K562 (cell line): Measurements from ENCODE around the gene HOXA9. TPM values are rescaled to one million over a fixed set of nuclear protein-coding genes. Genes with fewer than 3 reads are reported as not detected.

Source experiments
- ATAC-seq: fragments of 200-7000 bp; cut with Tn5 transposase; 3 replicates; pipeline ENCODE4 v1.9.1; 2020; ENCODE audit warnings: moderate library complexity
- BruUV-seq: library from RNA; stranded (reverse); fragments of 400-500 nt; replicated peaks from 2 replicates; lab custom pipeline; 2021; lab: Mats Ljungman, UMichigan
- CTCF ChIA-PET: fragments of 300-600 bp; formaldehyde crosslinking; extraction: SDS; loops from one replicate; lab custom pipeline; 2021; ENCODE audit warnings: low intra/inter-chr PET ratio; lab: Yijun Ruan, JAX
- POLR2A ChIA-PET: fragments of 300-600, 350-650 bp; sonication (Branson Sonifier 250); formaldehyde crosslinking; extraction: SDS; loops from one replicate; lab custom pipeline; 2021; ENCODE audit warnings: antibody characterized with exemption, inconsistent platforms; lab: Yijun Ruan, JAX
- DNase-seq, 4 experiments: peaks; one replicate each; pipeline versions ENCODE4 v3.0.0 to v3.0.0-alpha.2; 2011 to 2018; ENCODE audit warnings: low spot score in 3 of 4, mixed read lengths in 3 of 4; ENCODE audit errors: extremely low read depth in 1 of 4
- FAIRE-seq: peaks from 2 replicates; lab custom pipeline; 2011; peaks lifted over from hg19 to GRCh38; lab: Jason Lieb, UNC
- H2AFZ ChIP-seq: 2 replicates; pipeline ENCODE4 v1.6.0; 2011; ENCODE audit warnings: low read depth, low read length, control low read depth, inconsistent platforms
- H3K27ac ChIP-seq: fragments of 200-600 bp; 3 replicates; pipeline ENCODE4 v1.8.0; 2011; ENCODE audit warnings: low read depth, mild to moderate bottlenecking, control low read depth, inconsistent platforms, low read length, moderate library complexity, mixed read lengths; ENCODE audit errors: extremely low read depth
- H3K27me3 ChIP-seq, 2 experiments: fragments of 300-600 bp in 1 of 2; 2 replicates in 1 of 2; 3 replicates in 1 of 2; pipeline versions ENCODE4 v1.6.0 to v1.8.0; 2011; ENCODE audit warnings: inconsistent platforms in 2 of 2, low read length in 2 of 2, mild to moderate bottlenecking in 1 of 2, mixed read lengths in 1 of 2, moderate library complexity in 1 of 2; ENCODE audit not compliant: control insufficient read depth in 2 of 2, insufficient read depth in 2 of 2
- H3K36me3 ChIP-seq: fragments of 300-600 bp; 3 replicates; pipeline ENCODE4 v1.8.0; 2011; ENCODE audit warnings: mild to moderate bottlenecking, low read length, inconsistent platforms; ENCODE audit not compliant: control insufficient read depth, insufficient read depth
- H3K4me1 ChIP-seq, 2 experiments: fragments of 200-600 bp in 1 of 2; replicated peaks in 1 of 2; 2 replicates in 1 of 2; 3 replicates in 1 of 2; pipeline versions ENCODE4 v1.5.1 to v1.8.0; 2011; ENCODE audit warnings: inconsistent platforms in 2 of 2, low read length in 2 of 2, mild to moderate bottlenecking in 1 of 2, mixed read lengths in 1 of 2, moderate library complexity in 1 of 2; ENCODE audit not compliant: control insufficient read depth in 2 of 2, insufficient read depth in 2 of 2
- H3K4me2 ChIP-seq: 2 replicates; pipeline ENCODE4 v1.6.1; 2011; ENCODE audit warnings: low read length, control low read depth, inconsistent platforms, mixed read lengths; ENCODE audit not compliant: insufficient read depth
- H3K4me3 ChIP-seq: fragments of 200-600 bp; sonication (generic), shearing (Covaris generic); 2 replicates; pipeline ENCODE4 v1.5.1; 2016; ENCODE audit warnings: control low read depth, inconsistent platforms
- H3K79me2 ChIP-seq: fragments of 200-600 bp; 3 replicates; pipeline ENCODE4 v1.8.0; 2011; ENCODE audit warnings: low read length, inconsistent platforms; ENCODE audit not compliant: control insufficient read depth, insufficient read depth
- H3K9ac ChIP-seq, 2 experiments: 2 replicates each; pipeline versions ENCODE4 v1.6.0 to v1.6.1; 2011; ENCODE audit warnings: low read depth in 2 of 2, low read length in 2 of 2, control low read depth in 1 of 2, inconsistent platforms in 1 of 2, mild to moderate bottlenecking in 1 of 2, mixed read lengths in 1 of 2; ENCODE audit not compliant: insufficient read depth in 1 of 2
- H3K9me1 ChIP-seq: one replicate; pipeline ENCODE4 v1.6.0; 2011; ENCODE audit warnings: inconsistent platforms, mild to moderate bottlenecking, low read length, moderate library complexity; ENCODE audit not compliant: control insufficient read depth, insufficient read depth
- H3K9me3 ChIP-seq: replicated peaks from 2 replicates; pipeline ENCODE4 v1.5.1; 2011; ENCODE audit warnings: low read depth, low read length, inconsistent platforms; ENCODE audit not compliant: control insufficient read depth, insufficient read depth
- H4K20me1 ChIP-seq: replicated peaks from 2 replicates; pipeline ENCODE4 v1.6.1; 2011; ENCODE audit warnings: low read length, inconsistent platforms, mixed read lengths; ENCODE audit not compliant: control insufficient read depth, insufficient read depth
- BCLAF1 ChIP-seq, 2 experiments: fragments of 450-650 bp in 1 of 2; IDR thresholded peaks; 2 replicates each; pipeline ENCODE4 v1.6.1; 2011 to 2017; ENCODE audit warnings: low read depth in 2 of 2, antibody characterized with exemption in 1 of 2, borderline replicate concordance in 1 of 2, low read length in 1 of 2, mild to moderate bottlenecking in 1 of 2, mixed read lengths in 1 of 2; ENCODE audit not compliant: control insufficient read depth in 1 of 2
- FIP1L1 ChIP-seq: fragments of 200-400 bp; formaldehyde crosslinking; IDR thresholded peaks from 2 replicates; pipeline ENCODE4 v1.6.1; 2018; ENCODE audit warnings: mild to moderate bottlenecking, low read depth, low read length; ENCODE audit not compliant: poor library complexity, severe bottlenecking
- GABPB2 ChIP-seq: fragments of 250-450 bp; sonication (Bioruptor Pico); conservative IDR thresholded peaks from 2 replicates; pipeline ENCODE4 v1.5.1; 2021; ENCODE audit warnings: mild to moderate bottlenecking
- HDAC6 ChIP-seq: IDR thresholded peaks from 2 replicates; pipeline ENCODE4 v1.6.1; 2012; ENCODE audit warnings: low read depth, mild to moderate bottlenecking, control low read depth, inconsistent platforms, low read length, moderate library complexity
- HNRNPK ChIP-seq: fragments of 200-400 bp; formaldehyde crosslinking; IDR thresholded peaks from one replicate; pipeline ENCODE4 v1.6.1; 2018; ENCODE audit warnings: mild to moderate bottlenecking, low read depth, low read length; ENCODE audit not compliant: poor library complexity, severe bottlenecking
- ZNF143 ChIP-seq: sonication (generic); formaldehyde crosslinking; IDR thresholded peaks from 2 replicates; pipeline ENCODE4 v1.9.0; 2022; ENCODE audit warnings: mild to moderate bottlenecking, missing genetic modification reagents
- ZNF583 ChIP-seq: fragments of 250-450 bp; sonication (Bioruptor Pico); IDR thresholded peaks from 2 replicates; pipeline ENCODE4 v1.4.0; 2020
- ZNF644 ChIP-seq: fragments of 200-800 bp; sonication (Bioruptor generic); IDR thresholded peaks from 2 replicates; pipeline ENCODE4 v1.6.1; 2016; ENCODE audit warnings: low read depth, missing genetic modification characterization, missing compliant biosample characterization
- ZNF668 ChIP-seq: fragments of 250-450 bp; sonication (Bioruptor Pico); IDR thresholded peaks from 2 replicates; pipeline ENCODE4 v1.8.0; 2022; ENCODE audit warnings: mild to moderate bottlenecking, inconsistent platforms
- ZNF785 ChIP-seq: fragments of 250-450 bp; sonication (Bioruptor Pico); IDR thresholded peaks from 2 replicates; pipeline ENCODE4 v1.4.0; 2020; ENCODE audit warnings: mild to moderate bottlenecking
- WGBS: fragments of 100-300 bp; shearing (Covaris generic); methylation state at CpG from one replicate; pipeline ENCODE4 v1.1.6; 2016; ENCODE audit warnings: low coverage, mixed read lengths; ENCODE audit not compliant: insufficient coverage; ENCODE audit errors: missing lambda C conversion rate; 5-methylcytosine and 5-hydroxymethylcytosine counted together
- in situ Hi-C: fragments of 300-500 bp; cut with MboI; formaldehyde crosslinking; loops from 4 replicates; pipeline ENCODE4 v1.15.0; 2018; ENCODE audit warnings: inconsistent platforms, mixed read lengths
- intact Hi-C: fragments of 100-400 bp; cut with micrococcal nuclease; formaldehyde crosslinking; loops from 2 replicates; pipeline ENCODE4 v1.14.2; 2022
- polyA plus RNA-seq, 8 experiments: library from polyadenylated mRNA; depleted of rRNA in 4 of 8; stranded (reverse) in 5 of 8; unstranded in 3 of 8; fragments of >200 nt; fragmentation: Nextera tagmentation in 2 of 8; fragmentation: Illumina TruSeq in 1 of 8; extraction: Ambion mirVana in 2 of 8; extraction: Trizol in 1 of 8; gene quantifications; 2 replicates each; pipeline versions ENCODE4 v1.2.1 to v1.2.3, GENCODE V29; 2011 to 2014; ENCODE audit warnings: inconsistent platforms in 1 of 8, missing spikeins in 1 of 8
- total RNA-seq, 7 experiments: library from RNA; depleted of rRNA in 6 of 7; stranded (reverse); fragments of >200 nt in 6 of 7; fragmentation: Illumina TruSeq in 2 of 7; extraction: Trizol in 2 of 7; gene quantifications; 2 replicates each; pipeline versions ENCODE4 v1.2.1 to v1.2.3, GENCODE V29; 2011 to 2021; ENCODE audit warnings: low replicate concordance in 1 of 7
- TF ChIP-seq, protein P1 (sequence below): fragments of 200-800 bp; sonication (Bioruptor generic); IDR thresholded peaks from 2 replicates; pipeline ENCODE4 v1.6.1; 2017; ENCODE audit warnings: missing genetic modification characterization, missing compliant biosample characterization

The HOXA9 gene
- total and polyA plus RNA-seq, 9 of the 15 experiments (the other 6 are each of a cell fraction or from before 2014, with no cell fraction given): not detected

GRCh38 chr7:27126596-27127327, 38.6 kb downstream of the HOXA9 start:
- ChIA-PET POLR2A (interaction anchor here (0.6 kb wide), 2 partner anchors 9 to 21 kb away, joined by 3 to 4 read pairs; no protein-coding TSS in a partner anchor), CTCF (interaction anchor here (0.5 to 0.7 kb wide), 2 partner anchors 34 to 749 kb away, joined by 3 read pairs; no protein-coding TSS in a partner anchor)
- no peaks in the 10 kb centered on the region for H3K4me1 ChIP-seq
- no peaks in the 10 kb centered on the region for H3K9me3 ChIP-seq
- no peak overlapping the region for H3K27ac ChIP-seq
- in situ Hi-C loops (loop anchor here (5.0 kb wide), 1 partner anchor 49 kb away; no protein-coding TSS in a partner anchor), intact Hi-C loops (no loop called here)
- no peaks in the 10 kb centered on the region for H3K36me3 ChIP-seq
- 0% methylated on average over 3 of the region's 3 CpGs for WGBS
- FAIRE-seq (no peak), ATAC-seq (no peak), DNase-seq (no peak)
- no peaks in the 10 kb centered on the region; the same call in none of the 2 replicates for H4K20me1 ChIP-seq
- peaks cover 20 to 57% of the 10 kb centered on the region in 2 experiments; a peak in 4 of 5 replicates for H3K27me3 ChIP-seq
- BruUV-seq: no TSS peak
- no peaks in the 10 kb centered on the region for H3K9me1 ChIP-seq
- H3K9ac ChIP-seq: no peak overlapping the region
- H2AFZ ChIP-seq: no peak overlapping the region
- no peak overlapping the region for H3K4me2 ChIP-seq
- H3K4me3 ChIP-seq: no peak overlapping the region
- TF ChIP-seq HNRNPK (no peak), BCLAF1 (IDR thresholded peaks at IDR 0.05; ENCODE audit: borderline replicate concordance in 1 of 2, control insufficient read depth in 1 of 2, low read depth in 2 of 2, low read length in 1 of 2) (no peak), ZNF668 (CRISPR knock-in tag) (no peak), HDAC6 (no peak), ZNF583 (CRISPR knock-in tag) (no peak), ZNF143 (no peak), ZNF644 (no peak), FIP1L1 (no peak), ZNF785 (CRISPR knock-in tag) (no peak), GABPB2 (CRISPR knock-in tag) (no peak)
- TF ChIP-seq, protein P1, sequence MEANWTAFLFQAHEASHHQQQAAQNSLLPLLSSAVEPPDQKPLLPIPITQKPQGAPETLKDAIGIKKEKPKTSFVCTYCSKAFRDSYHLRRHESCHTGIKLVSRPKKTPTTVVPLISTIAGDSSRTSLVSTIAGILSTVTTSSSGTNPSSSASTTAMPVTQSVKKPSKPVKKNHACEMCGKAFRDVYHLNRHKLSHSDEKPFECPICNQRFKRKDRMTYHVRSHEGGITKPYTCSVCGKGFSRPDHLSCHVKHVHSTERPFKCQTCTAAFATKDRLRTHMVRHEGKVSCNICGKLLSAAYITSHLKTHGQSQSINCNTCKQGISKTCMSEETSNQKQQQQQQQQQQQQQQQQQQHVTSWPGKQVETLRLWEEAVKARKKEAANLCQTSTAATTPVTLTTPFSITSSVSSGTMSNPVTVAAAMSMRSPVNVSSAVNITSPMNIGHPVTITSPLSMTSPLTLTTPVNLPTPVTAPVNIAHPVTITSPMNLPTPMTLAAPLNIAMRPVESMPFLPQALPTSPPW (CRISPR knock-in tag): no peak
- H3K79me2 ChIP-seq: no peaks in the 10 kb centered on the region
